Kidney (tissue), 14 donors: ENCODE data around the gene NKX2-8. TPM values are rescaled to one million over a fixed set of nuclear protein-coding genes. Genes with fewer than 3 reads are reported as not detected.

Experiments
- DNase-seq, 5 donors: peaks; one replicate each; pipeline ENCODE4 v3.0.0-alpha.2; 2013 to 2020
- FAIRE-seq: peaks from 2 replicates; lab custom pipeline; 2012; peaks lifted over from hg19 to GRCh38; lab: Jason Lieb, UNC
- H3K27ac ChIP-seq, 2 donors: one replicate each; pipeline ENCODE4 v1.7.0; 2013; ENCODE audit warnings: low read depth in 2 of 2, low read length in 2 of 2, inconsistent platforms in 1 of 2
- H3K27me3 ChIP-seq: one replicate; pipeline ENCODE4 v1.7.1; 2013; ENCODE audit warnings: low read length, inconsistent platforms; ENCODE audit not compliant: control insufficient read depth, insufficient read depth
- H3K36me3 ChIP-seq, 3 donors: one replicate each; pipeline versions ENCODE4 v1.7.0 to v1.7.1; 2013; ENCODE audit warnings: low read length in 3 of 3, control low read depth in 1 of 3, inconsistent platforms in 1 of 3; ENCODE audit not compliant: insufficient read depth in 3 of 3, control insufficient read depth in 2 of 3
- H3K4me1 ChIP-seq, 3 donors: one replicate each; pipeline versions ENCODE4 v1.7.0 to v1.7.1; 2013; ENCODE audit warnings: low read length in 3 of 3, inconsistent platforms in 1 of 3, low read depth in 1 of 3; ENCODE audit not compliant: control insufficient read depth in 2 of 3, insufficient read depth in 2 of 3
- H3K4me3 ChIP-seq, 3 donors: one replicate each; pipeline versions ENCODE4 v1.7.0 to v1.8.1; 2013; ENCODE audit warnings: low read length in 3 of 3, control low read depth in 1 of 3, inconsistent platforms in 1 of 3
- H3K9ac ChIP-seq, 3 donors: one replicate each; pipeline versions ENCODE4 v1.7.0 to v1.7.1; 2013; ENCODE audit warnings: low read length in 3 of 3, control low read depth in 1 of 3, inconsistent platforms in 1 of 3
- H3K9me3 ChIP-seq, 3 donors: one replicate each; pipeline versions ENCODE4 v1.7.0 to v1.7.1; 2013; ENCODE audit warnings: low read length in 3 of 3, control low read depth in 1 of 3, inconsistent platforms in 1 of 3; ENCODE audit not compliant: control insufficient read depth in 2 of 3, insufficient read depth in 1 of 3
- intact Hi-C: fragments of 100-400 bp; cut with DNase I; formaldehyde crosslinking; loops from one replicate; pipeline ENCODE4 v1.11.1; 2022
- polyA plus RNA-seq: library from polyadenylated mRNA; stranded (reverse); fragments of 350-450 nt; fragmentation: Illumina TruSeq; extraction: RNeasy Lipid Tissue Mini Kit (QIAGEN cat#74804); gene quantifications from one replicate; pipeline ENCODE4 v1.2.3, GENCODE V29; 2014; ENCODE audit warnings: low read depth, low replicate concordance; ENCODE audit not compliant: insufficient read depth
- total RNA-seq: library from RNA; stranded (reverse); fragmentation: NEBNext Ultra II Directional; extraction: Animal tissue kit (Norgen Biotek cat#: 25700); gene quantifications from one replicate; pipeline ENCODE4 v1.2.1, GENCODE V29; 2021
- TF ChIP-seq, protein P1 (sequence below): IDR thresholded peaks from 3 replicates; pipeline ENCODE4 v1.5.1; 2012; ENCODE audit warnings: mild to moderate bottlenecking, moderate library complexity, borderline replicate concordance; ENCODE audit not compliant: insufficient read depth; ENCODE audit errors: extremely low read depth
- donor health status: control.
- donor health status: control.
- donor health status: control.
- donor health status: control.
- donor health status: control.
- donor health status: DM: yes; HTN: yes; CAD: no.
- donor health status: Normal renal cell carcinoma (clear cell type).

Gene NKX2-8
- total and polyA plus RNA-seq, 2 donors from 2014 or later: not detected

DNA sequence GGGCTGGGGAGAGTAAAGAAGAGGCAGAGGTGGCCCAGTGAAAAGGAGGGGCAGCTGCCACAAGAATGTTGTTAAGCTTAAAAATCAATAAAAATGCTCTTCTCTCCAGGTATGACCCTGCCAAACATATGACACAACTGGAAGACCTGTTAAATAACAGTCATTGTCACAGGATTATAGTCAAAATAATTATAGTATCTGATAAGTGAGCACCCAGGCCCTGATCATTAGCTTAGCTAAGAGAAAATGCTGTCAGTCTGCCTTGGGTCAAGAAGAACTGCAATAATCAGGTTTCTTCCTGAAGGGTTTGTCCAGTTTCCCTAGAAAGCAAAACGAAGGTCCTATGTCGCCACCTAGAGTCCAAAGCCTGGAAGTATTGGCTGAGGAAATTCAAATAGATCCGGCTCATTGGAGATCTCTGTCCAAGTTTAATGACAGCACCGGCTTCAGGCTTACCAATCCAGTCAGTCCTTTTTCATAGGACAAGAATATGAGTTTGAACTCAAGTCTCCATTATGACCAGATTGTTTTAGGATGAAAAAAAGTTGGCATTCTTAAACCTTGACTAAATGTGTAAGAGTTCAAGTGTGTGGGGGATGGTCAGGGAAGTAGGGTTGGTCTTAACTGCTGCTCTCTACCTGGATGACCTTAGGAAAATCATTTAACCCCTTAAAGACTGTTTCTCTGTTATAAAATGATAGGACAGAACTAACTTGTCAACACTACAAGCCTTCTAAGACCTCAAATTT, 22.5 kb upstream of the NKX2-8 start:
- DNase-seq (peak in 4 of 5 donors; percentile 55 to 95 (median 84)), FAIRE-seq (peak; percentile 89)
- Histone ChIP-seq H3K4me3 (no peak overlapping the region), H3K27ac (no peak overlapping the region), H3K9me3 (no peaks in the 10 kb centered on the region), H3K4me1 (no peaks in the 10 kb centered on the region), H3K27me3 (no peaks in the 10 kb centered on the region), H3K9ac (no peak overlapping the region), H3K36me3 (no peaks in the 10 kb centered on the region)
- TF ChIP-seq, protein P1, sequence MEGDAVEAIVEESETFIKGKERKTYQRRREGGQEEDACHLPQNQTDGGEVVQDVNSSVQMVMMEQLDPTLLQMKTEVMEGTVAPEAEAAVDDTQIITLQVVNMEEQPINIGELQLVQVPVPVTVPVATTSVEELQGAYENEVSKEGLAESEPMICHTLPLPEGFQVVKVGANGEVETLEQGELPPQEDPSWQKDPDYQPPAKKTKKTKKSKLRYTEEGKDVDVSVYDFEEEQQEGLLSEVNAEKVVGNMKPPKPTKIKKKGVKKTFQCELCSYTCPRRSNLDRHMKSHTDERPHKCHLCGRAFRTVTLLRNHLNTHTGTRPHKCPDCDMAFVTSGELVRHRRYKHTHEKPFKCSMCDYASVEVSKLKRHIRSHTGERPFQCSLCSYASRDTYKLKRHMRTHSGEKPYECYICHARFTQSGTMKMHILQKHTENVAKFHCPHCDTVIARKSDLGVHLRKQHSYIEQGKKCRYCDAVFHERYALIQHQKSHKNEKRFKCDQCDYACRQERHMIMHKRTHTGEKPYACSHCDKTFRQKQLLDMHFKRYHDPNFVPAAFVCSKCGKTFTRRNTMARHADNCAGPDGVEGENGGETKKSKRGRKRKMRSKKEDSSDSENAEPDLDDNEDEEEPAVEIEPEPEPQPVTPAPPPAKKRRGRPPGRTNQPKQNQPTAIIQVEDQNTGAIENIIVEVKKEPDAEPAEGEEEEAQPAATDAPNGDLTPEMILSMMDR: peak; percentile 76
- intact Hi-C loops: no loop called here

DNA sequence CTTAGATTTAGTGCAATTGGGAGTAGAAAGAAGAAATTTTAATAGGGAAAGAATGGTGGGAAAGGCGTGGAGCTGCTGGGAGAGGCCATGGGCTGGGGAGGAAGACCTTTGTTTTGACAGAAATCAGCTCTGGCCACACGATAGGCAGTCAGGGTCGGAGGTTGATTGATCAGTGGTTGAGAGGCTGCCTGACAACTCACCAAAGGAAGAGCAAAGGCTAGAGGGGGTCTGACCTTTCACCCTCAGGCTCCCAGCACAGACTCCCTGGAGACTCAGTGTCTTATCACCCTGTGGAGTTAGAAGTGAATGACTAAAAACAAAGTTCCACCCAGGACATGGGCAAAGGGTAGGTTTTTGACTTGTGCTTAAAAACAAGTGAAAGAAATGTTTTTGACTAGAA, 18.0 kb upstream of the NKX2-8 start:
- FAIRE-seq (no peak), DNase-seq (no peak)
- Histone ChIP-seq H3K36me3 (no peaks in the 10 kb centered on the region), H3K4me1 (no peaks in the 10 kb centered on the region), H3K9ac (no peak overlapping the region), H3K27me3 (peaks cover 12% of the 10 kb centered on the region), H3K27ac (no peak overlapping the region), H3K4me3 (no peak overlapping the region), H3K9me3 (no peaks in the 10 kb centered on the region)
- intact Hi-C loops: no loop called here
- TF ChIP-seq, protein P1: no peak

DNA sequence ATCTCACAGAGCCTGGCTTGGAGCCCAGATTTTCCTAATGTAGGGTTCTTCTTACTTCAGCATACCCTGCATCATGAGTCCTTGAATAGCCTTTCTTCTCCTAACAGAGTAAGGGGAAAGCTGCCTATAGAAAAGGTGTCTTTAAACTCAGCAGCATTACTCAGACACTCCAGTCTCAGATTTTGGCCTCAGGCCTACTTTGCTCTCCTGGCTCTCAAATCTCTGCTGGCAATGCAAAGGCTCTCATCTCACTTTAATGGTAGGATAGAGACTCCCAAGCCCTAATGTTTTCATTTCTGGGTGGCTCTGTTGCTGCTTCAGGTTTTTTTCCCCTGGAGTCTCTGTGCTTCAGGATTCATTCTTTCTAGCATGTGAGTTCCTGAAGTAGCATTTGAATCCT, 9.1 kb upstream of the NKX2-8 start:
- intact Hi-C loops: no loop called here
- Histone ChIP-seq H3K9ac (no peak overlapping the region), H3K36me3 (no peaks in the 10 kb centered on the region), H3K4me3 (no peak overlapping the region), H3K27me3 (peaks cover 70% of the 10 kb centered on the region), H3K4me1 (no peaks in the 10 kb centered on the region), H3K9me3 (no peaks in the 10 kb centered on the region), H3K27ac (no peak overlapping the region)
- DNase-seq (no peak), FAIRE-seq (no peak)
- TF ChIP-seq, protein P1: no peak
